ENCODE results near the gene PRSS22. TPM values are rescaled to one million over a fixed set of nuclear protein-coding genes. Genes with fewer than 3 reads are reported as not detected.

PRSS22 gene, protein sequence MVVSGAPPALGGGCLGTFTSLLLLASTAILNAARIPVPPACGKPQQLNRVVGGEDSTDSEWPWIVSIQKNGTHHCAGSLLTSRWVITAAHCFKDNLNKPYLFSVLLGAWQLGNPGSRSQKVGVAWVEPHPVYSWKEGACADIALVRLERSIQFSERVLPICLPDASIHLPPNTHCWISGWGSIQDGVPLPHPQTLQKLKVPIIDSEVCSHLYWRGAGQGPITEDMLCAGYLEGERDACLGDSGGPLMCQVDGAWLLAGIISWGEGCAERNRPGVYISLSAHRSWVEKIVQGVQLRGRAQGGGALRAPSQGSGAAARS
- 2.3 to 3.6 TPM (median 2.7 TPM) in 5 replicates for total RNA-seq (2022; extraction: Qiagen RNA extraction; ENCODE audit: low read depth)

DNA sequence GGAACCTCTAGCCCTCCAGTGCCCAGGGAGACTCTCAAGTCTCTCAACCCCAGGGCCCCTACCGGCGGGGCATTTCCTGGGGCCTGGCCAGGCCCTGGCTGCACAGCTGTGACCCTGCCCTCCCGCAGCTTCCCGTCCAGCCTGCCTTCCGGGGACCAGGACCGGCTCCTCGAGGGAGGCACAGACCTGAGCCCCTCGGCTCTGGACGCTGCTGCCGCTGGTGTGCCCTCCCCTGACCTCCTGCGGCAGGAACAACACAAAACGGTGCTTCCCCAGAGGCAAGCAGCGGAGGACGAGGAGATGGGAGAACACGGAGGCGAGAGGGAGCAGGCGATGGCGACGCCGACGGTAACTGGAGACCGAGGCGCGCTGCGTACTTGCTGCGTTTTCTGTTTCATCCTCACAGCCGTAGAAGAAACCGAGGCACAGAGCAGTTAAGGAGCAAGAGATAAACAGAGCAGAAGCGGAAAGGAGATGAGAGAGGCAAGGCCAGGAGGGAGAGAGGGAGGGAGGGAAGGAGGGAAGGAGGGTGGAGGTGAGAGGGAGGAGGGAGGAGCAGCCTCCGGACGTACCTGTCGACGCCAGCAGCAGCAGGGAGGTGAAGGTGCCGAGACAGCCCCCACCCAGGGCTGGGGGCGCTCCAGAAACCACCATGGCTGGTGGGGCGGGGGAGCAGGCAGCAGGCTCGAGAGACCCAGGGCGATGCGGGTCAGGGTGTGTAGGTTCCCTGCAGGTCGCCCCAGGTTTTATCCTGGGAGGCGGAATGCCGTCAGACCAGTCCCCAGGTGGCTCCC is at the start of gene PRSS22:
Gene PRSS22, minus strand, starts transcription at position 720 of the 794 bp plus-strand sequence. Its CDS starts 66 bp downstream, at position 654.

GRCh38 chr16:2882650-2883457 is 24.9 kb upstream of the PRSS22 start, which contains the start of gene FLYWCH2:
Gene FLYWCH2, plus strand, starts transcription at chr16:2883215. Its CDS starts 13,235 bp downstream, at chr16:2896450.

DNA sequence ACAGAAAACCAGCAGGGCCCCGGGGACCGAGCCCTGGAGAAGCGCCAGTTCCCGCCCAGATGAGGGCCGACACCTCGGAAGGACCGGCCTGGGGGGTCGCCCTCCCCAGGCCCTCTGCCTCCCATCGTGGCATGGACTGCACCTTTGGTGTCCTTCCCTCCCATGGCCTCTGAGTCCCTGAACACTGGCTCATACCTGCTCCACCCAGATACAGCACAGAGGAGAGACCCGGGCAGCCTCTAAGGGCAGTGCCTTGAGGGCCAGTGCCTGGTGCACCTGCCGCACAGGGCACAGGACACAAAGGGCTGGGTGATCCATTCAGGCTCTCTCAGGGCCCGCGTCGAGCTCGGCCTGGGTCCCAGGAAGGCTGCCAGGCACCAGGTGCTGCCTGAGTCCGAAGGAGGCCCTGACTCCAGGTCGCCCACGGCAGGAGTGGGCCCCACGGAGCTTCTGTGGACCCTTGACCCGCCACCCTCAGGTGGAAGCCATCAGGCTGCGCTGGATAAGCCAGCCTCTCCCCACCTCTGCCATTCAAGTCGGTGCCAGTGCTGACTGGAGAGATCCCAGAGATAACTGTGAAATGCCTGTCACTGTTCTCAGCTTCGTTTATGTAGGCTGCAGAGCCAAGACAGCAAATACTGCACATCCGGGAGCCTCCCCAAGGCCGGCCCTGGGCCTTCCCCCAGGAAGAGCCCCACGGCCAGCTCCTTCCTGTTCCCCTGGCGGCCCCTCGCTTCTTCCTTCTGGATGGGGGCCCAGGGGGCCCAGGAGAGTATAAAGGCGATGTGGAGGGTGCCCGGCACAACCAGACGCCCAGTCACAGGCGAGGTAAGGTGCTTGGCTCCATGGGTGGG is 28.2 kb downstream of the PRSS22 start, which contains the start of gene ZG16B:
Gene ZG16B, plus strand, starts transcription at position 803 of the 854 bp plus-strand sequence. CDS start 139 bp downstream, outside the sequence.

GRCh38 chr16:2816751-2817339 is 41.1 kb downstream of the PRSS22 start, which contains the start of gene PRSS21:
Gene PRSS21, plus strand, starts transcription at chr16:2817237. Its CDS starts 32 bp downstream, at chr16:2817269.

Other genes with a start within 250 kb of the PRSS22 start
- 37.7 to 45.1 TPM (median 42.1 TPM) in 5 replicates for gene KCTD5, start 175.6 kb downstream of the PRSS22 start, total RNA-seq (2022; extraction: Qiagen RNA extraction; ENCODE audit: low read depth)
- 1.0 to 1.6 TPM (median 1.3 TPM) in 5 replicates for gene PRSS27, start 137.9 kb downstream of the PRSS22 start, total RNA-seq (2022; extraction: Qiagen RNA extraction; ENCODE audit: low read depth)
- gene SRRM2, start 105.5 kb downstream of the PRSS22 start, total RNA-seq (2022; extraction: Qiagen RNA extraction; ENCODE audit: low read depth), result 331 to 447 TPM (median 382 TPM) in 5 replicates
- gene ELOB, start 80.9 kb downstream of the PRSS22 start, total RNA-seq (2022; extraction: Qiagen RNA extraction; ENCODE audit: low read depth), result 414 to 506 TPM (median 472 TPM) in 5 replicates
- 0.03 TPM in 1 of 5 replicates, not detected in the others for gene PRSS33, start 70.6 kb downstream of the PRSS22 start, total RNA-seq (2022; extraction: Qiagen RNA extraction; ENCODE audit: low read depth)
- not detected in 5 replicates for gene PRSS41, start 59.7 kb downstream of the PRSS22 start, total RNA-seq (2022; extraction: Qiagen RNA extraction; ENCODE audit: low read depth)
- 0.11 to 0.19 TPM (median 0.12 TPM) in 3 of 5 replicates, not detected in the others for gene PRSS21, start 40.9 kb downstream of the PRSS22 start, total RNA-seq (2022; extraction: Qiagen RNA extraction; ENCODE audit: low read depth)
- 0.55 to 1.0 TPM (median 0.87 TPM) in 5 replicates for gene ZG16B, start 27.9 kb downstream of the PRSS22 start, total RNA-seq (2022; extraction: Qiagen RNA extraction; ENCODE audit: low read depth)
- gene FLYWCH2, start 25.0 kb upstream of the PRSS22 start, total RNA-seq (2022; extraction: Qiagen RNA extraction; ENCODE audit: low read depth), result 46.2 to 58.3 TPM (median 52.7 TPM) in 5 replicates
- 18.8 to 30.9 TPM (median 28.1 TPM) in 5 replicates for gene FLYWCH1, start 53.8 kb upstream of the PRSS22 start, total RNA-seq (2022; extraction: Qiagen RNA extraction; ENCODE audit: low read depth)
- gene KREMEN2, start 106.1 kb upstream of the PRSS22 start, total RNA-seq (2022; extraction: Qiagen RNA extraction; ENCODE audit: low read depth), result 1.1 to 2.3 TPM (median 1.9 TPM) in 5 replicates
- 29.4 to 40.9 TPM (median 37.7 TPM) in 5 replicates for gene PAQR4, start 111.2 kb upstream of the PRSS22 start, total RNA-seq (2022; extraction: Qiagen RNA extraction; ENCODE audit: low read depth)
- 62.4 to 91.1 TPM (median 87.4 TPM) in 5 replicates for gene PKMYT1, start 122.3 kb upstream of the PRSS22 start, total RNA-seq (2022; extraction: Qiagen RNA extraction; ENCODE audit: low read depth)
- 0.27 to 0.80 TPM (median 0.39 TPM) in 5 replicates for gene CLDN9, start 154.8 kb upstream of the PRSS22 start, total RNA-seq (2022; extraction: Qiagen RNA extraction; ENCODE audit: low read depth)
- 0.30 to 0.58 TPM (median 0.32 TPM) in 4 of 5 replicates, not detected in the other for gene CLDN6, start 160.0 kb upstream of the PRSS22 start, total RNA-seq (2022; extraction: Qiagen RNA extraction; ENCODE audit: low read depth)
- gene TNFRSF12A, start 162.2 kb upstream of the PRSS22 start, total RNA-seq (2022; extraction: Qiagen RNA extraction; ENCODE audit: low read depth), result 446 to 698 TPM (median 646 TPM) in 5 replicates
- 201 to 240 TPM (median 232 TPM) in 5 replicates for gene HCFC1R1, start 165.8 kb upstream of the PRSS22 start, total RNA-seq (2022; extraction: Qiagen RNA extraction; ENCODE audit: low read depth)
- gene THOC6, start 165.9 kb upstream of the PRSS22 start, total RNA-seq (2022; extraction: Qiagen RNA extraction; ENCODE audit: low read depth), result 27.4 to 38.7 TPM (median 33.2 TPM) in 5 replicates
- gene BICDL2, start 178.8 kb upstream of the PRSS22 start, total RNA-seq (2022; extraction: Qiagen RNA extraction; ENCODE audit: low read depth), result not detected in 5 replicates
- gene MMP25, start 188.4 kb upstream of the PRSS22 start, total RNA-seq (2022; extraction: Qiagen RNA extraction; ENCODE audit: low read depth), result 0.67 to 0.97 TPM (median 0.85 TPM) in 5 replicates
- gene IL32, start 207.5 kb upstream of the PRSS22 start, total RNA-seq (2022; extraction: Qiagen RNA extraction; ENCODE audit: low read depth), result 22.4 to 36.7 TPM (median 28.1 TPM) in 5 replicates
- gene ZSCAN10, start 241.1 kb upstream of the PRSS22 start, total RNA-seq (2022; extraction: Qiagen RNA extraction; ENCODE audit: low read depth), result 0.03 TPM in 1 of 5 replicates, not detected in the others

All from A549 treated with CpdA at 1 μM for 4 hours (cell line).